GM21423 (cell line): Measurements from ENCODE around the gene SLC35A1.

ENCODE experiments used
- ATAC-seq: cut with Tn5 transposase; IDR thresholded peaks from one replicate; pipeline ENCODE4 v1.9.1; 2021; ENCODE audit warnings: mild to moderate bottlenecking, moderate library complexity; ENCODE audit not compliant: unreplicated experiment

SLC35A1 gene

DNA sequence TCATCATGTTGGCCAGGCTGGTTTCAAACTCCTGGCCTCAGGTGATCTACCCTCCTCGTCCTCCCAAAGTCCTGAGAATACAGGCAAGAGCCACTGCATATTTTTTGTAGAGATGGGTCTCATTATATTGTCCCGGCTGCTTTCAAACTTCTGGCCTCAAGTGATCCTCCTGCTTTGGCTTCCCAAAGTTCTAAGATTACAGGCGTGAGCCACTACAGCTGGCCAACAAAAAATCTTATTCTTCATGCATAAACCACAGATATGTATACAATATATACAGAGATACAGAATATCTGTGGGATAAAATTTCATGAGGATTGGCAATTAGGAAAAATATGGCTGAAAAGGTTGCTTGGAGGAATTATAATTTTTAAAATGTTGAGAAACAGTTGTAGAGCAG, 49.9 kb downstream of the SLC35A1 start:
- ATAC-seq: no peak

DNA sequence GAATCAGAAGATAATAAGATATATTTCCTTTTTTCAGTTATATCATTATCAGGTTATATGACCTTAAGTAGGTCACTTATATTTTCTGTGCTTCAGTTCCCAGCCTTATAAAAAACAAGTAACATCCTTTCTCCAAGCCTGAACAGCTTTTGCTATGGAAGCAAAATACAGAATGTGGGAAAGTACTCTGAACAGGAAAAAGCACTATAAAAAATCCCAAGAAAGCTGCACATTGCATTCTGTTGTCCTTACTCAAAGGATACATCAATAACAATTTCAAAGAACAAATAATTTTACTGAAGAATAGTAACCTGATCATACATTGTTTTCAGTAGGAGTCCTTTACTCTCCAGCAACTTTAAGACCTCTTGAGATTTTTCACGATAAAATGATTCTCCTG, 56.4 kb downstream of the SLC35A1 start:
- ATAC-seq: no peak

- no peak for ATAC-seq
Observed at GRCh38 chr6:87534377-87535047, 61.7 kb downstream of the SLC35A1 start.

DNA sequence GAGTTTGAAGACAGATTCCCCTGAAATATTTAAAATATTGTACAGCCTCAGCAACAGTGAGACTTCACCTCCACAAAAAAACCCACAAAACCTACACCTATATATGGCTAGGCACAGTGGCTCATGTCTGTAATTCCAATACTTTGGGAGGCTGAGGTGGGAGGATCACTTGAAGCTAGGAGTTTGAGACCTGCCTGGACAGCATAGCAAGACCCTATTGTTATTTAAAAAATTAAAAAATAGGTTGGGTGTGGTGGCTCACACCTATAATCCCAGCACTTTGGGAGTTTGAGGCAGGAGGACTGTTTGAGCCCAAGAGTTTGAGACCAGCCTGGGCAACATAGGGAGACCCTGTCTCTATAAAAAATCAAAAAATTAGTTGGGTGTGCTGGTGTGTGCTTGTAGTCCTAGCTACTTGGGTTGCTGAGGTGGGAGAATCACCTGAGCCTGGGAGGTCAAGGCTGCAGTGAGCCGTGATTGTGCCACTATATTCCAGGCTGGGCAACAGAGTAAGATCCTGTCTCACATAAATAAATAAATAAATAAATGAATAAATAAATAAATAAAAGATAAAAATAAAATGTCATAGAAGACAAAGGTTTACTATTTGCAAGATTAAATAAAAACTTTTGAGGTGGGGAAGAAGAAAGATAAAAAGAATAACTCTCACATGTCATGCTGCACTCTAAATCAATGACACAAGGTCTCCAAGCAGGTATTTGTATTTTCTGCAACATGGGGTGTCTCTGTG, 65.9 kb downstream of the SLC35A1 start:
- ATAC-seq: no peak

GRCh38 chr6:87539554-87539953, 66.8 kb downstream of the SLC35A1 start:
- no peak for ATAC-seq

GRCh38 chr6:87540539-87540938, 67.8 kb downstream of the SLC35A1 start:
- ATAC-seq: no peak

DNA sequence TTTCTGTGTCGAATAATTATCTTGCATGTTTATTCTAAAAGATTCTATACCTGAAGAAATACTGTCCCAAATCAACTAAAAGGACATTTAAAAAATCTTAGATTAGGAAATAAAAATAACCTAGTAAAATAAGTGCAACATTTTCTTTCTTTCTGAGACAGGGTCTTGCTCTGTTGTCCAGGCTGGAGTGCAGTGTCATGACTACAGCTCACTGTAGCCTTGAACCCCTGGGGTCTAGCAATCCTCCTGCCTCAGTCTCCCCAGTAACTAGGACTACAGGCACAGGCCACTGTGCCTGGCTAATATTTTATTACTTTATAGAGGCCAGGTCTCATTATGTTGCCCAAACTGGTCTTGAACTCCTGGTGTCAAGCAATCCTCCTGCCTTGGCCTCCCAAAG, 68.3 kb downstream of the SLC35A1 start:
- no peak for ATAC-seq

- ATAC-seq: no peak
Observed at GRCh38 chr6:87541744-87542143, 69.0 kb downstream of the SLC35A1 start.

DNA sequence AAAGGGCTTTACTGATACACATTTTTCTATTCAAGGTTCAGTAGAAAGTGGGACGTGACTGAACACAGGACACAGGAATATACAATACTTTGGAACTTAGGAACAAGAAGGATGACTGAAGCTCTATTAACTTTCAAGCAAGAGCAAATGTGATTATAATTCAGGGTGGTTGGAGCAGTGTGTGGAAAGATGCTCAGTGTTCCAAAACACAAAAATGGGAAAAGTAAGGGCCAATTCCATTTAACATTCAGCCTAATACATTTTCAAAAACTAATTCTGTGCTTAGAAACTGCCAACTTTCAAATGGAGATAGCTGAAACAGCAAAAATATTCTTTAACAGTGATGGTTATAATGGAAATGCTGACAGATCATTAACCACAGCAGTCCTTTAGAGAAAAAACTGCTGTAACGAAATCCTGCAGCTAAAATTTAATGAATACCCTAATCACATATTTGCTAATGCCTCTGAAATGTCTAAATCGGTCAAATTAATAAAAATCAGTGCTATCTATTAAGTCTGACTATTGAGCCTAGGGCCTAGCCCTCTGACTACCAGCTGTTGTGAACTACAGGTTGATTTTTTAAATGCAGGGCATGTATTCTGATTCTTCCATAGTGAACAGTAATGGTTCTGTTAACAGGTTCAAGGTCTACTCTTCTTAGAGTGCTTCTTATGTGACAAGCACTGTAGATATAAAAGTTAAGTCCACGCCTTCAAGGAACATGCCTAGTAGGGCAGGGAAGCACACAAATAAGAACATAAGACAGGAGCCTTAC, 71.1 kb downstream of the SLC35A1 start:
- no peak for ATAC-seq

- no peak for ATAC-seq
Observed at GRCh38 chr6:87544474-87544735, 71.6 kb downstream of the SLC35A1 start.

- no peak for ATAC-seq
Observed at GRCh38 chr6:87551799-87552198, 79.0 kb downstream of the SLC35A1 start.

DNA sequence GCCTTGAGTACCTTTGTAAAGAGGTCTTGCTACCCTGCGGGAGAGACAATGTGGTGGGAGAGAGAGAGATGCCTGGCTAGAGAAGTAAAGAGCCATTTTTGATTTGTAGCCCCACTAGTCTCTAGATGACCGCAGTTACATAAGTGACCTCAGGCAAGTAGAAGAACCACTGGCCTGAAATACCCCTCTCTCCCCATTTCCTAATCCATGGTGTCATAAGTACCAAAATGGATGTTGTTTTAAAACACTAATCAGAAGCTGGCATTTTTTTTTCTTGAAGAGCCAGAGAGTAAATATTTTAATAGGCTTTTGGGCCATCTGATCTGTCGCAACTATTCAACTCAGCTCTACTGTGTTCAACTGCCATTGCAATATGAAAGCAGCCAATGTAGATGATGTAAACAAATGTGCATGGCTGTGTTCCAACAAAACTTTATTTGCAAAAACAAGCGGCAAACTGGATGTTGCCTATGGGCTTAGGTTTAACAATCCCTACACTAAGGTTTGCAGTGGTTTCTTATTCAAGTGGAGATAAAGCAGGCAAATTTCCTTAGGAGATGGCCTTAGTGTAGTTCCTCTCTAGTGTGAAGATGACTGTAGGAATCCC, 80.5 kb downstream of the SLC35A1 start:
- no peak for ATAC-seq

GRCh38 chr6:87555506-87555905, 82.7 kb downstream of the SLC35A1 start:
- no peak for ATAC-seq

- no peak for ATAC-seq
Observed at GRCh38 chr6:87558446-87558845, 85.7 kb downstream of the SLC35A1 start.

- ATAC-seq: no peak
Observed at GRCh38 chr6:87561017-87561416, 88.2 kb downstream of the SLC35A1 start.
